Activated CD8-positive, alpha-beta memory T cell treated with anti-CD3 and anti-CD28 coated beads for 1 hour (primary cell): ENCODE results near the gene TTC34.
A peak's percentile ranks its signal among the peaks of the same experiment; 100 is the strongest.

Source experiments
- DNase-seq, 2 donors: peaks; one replicate each; pipeline ENCODE4 v3.0.0-alpha.2; 2020; ENCODE audit warnings: low read depth in 1 of 2; ENCODE audit errors: extremely low read depth in 1 of 2

TTC34 gene

GRCh38 chr1:2595261-2595811 is 206.2 kb downstream of the TTC34 start:
- no peak for DNase-seq

GRCh38 chr1:2594641-2595131 is 206.8 kb downstream of the TTC34 start:
- no peak for DNase-seq

DNA sequence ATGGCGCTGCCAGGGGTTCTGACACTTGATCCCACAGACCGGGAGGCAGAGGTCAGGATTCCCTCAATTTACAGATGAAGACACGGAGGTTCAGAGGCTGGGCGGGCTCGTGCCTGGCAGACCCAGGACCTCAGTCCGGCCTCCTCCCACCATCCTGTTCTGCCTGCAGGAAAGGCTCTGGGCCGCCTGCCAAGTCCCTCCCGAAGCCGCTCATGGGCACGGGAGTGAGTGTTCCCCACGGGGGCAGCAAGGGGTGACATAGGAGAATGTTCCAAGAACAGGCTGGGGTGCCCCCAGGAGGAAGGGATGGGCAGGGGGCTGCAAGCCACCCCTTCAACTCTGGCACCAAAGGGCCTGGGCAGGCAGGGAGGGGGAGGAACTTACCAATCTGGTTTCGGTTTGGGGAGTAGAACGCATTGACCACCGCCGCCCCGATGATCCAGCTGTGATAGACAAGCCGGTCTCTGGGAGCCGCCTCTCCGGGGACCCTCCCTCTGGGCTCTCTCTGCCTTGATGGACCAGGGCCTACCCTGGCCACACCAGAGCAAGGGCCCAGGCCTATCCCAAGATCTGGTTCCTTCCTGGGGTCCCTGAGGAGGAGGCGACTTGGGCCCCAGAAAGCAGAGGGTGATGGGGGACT is 207.4 kb downstream of the TTC34 start:
- DNase-seq = no peak

GRCh38 chr1:2593251-2593878 is 208.1 kb downstream of the TTC34 start:
- no peak for DNase-seq

GRCh38 chr1:2592672-2593071 is 208.8 kb downstream of the TTC34 start:
- no peak for DNase-seq

DNA sequence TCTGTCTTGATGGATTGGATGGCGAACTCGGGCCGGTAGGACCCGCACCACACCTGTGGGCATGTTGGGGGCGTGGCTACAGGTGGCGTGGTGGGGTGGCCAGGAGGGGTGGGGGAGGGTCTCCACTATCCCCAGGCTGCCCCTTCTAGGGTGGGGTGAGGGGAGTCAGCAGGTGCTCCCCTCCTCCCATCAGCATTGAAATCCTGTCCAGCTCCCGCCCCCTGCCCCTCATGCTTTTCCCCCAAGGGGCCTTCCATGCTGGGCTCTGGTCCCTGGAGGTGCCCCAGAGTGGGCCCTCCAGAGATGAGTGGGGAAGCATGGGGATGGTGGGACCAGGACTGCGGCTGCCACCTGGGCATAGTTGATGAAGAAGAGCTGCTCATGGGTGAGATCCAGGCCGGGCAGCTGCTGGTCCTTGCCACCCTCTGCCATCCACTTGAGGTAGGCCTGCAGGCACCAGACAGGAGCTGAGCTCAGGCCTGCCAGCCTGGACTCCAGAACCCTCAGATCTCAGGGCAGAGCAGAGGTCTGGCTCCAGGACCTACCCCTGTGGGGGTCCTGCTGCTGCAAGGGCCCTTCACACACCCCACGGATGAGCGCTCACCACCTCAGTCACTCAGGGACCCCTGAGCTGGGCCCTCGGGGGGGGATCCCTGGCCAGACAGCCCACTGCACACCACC is 209.8 kb downstream of the TTC34 start:
- DNase-seq = no peak

DNA sequence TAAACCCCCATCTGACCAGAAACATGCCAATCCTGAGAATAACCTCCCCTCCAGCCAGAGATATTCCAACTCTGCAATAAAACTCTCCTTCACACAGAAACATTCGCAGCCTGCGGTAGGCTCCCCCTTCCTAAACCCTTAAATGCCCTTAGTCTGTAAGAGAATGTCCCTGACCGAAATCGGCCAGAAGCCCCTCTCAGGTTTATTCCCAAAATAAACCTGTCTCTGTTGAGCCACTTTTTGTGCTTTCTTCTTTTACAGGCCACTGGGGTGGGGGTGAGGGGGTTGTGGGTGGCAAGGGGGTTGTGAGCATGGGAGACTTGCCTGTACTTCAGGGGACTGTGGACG is 210.3 kb downstream of the TTC34 start:
- DNase-seq = no peak

DNA sequence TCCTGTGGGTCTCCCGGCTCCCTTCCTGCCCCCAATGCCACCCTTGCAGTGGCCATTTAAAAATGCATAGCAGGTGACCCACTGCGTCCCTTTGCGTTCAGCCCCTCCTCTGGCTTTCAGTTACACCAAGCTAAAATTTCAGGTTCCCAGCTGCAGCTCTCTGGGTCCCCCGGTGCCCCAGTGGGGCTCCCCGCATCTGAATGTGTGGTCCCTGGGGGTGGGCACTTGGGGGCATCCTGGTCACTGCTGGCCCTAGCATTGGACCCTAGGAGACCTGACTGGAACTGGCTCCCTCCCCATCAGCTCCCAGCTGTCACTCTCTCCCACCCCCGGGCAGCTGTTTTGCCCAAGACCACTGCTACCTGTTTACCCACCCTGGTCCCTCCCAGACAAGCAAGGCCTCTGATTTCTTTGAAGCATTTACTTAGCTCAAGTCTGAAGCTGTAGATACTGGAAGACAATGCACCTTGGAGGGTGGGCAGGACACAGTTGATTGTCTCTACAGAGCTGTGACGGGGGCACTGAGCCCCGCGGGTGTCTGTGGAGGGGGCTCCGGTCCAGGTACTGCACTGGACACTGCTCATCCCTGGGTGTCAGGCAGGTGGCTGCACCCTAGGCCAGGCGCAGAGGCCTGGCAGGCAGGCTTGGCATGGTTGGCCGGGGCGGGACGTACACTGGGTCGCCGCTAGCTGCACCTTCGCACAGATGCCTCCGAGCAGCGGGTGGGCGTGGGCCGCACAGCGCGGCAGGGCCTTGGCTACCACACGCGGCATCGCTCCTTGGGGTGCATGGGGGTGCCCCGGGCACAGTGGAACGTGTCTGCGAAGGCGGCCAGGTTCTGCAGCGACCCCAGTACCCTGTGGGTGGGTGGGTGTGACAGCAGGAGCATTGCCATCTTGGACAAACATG is 211.0 kb downstream of the TTC34 start:
- DNase-seq = no peak

GRCh38 chr1:2589431-2590232 is 211.9 kb downstream of the TTC34 start:
- DNase-seq = no peak

DNA sequence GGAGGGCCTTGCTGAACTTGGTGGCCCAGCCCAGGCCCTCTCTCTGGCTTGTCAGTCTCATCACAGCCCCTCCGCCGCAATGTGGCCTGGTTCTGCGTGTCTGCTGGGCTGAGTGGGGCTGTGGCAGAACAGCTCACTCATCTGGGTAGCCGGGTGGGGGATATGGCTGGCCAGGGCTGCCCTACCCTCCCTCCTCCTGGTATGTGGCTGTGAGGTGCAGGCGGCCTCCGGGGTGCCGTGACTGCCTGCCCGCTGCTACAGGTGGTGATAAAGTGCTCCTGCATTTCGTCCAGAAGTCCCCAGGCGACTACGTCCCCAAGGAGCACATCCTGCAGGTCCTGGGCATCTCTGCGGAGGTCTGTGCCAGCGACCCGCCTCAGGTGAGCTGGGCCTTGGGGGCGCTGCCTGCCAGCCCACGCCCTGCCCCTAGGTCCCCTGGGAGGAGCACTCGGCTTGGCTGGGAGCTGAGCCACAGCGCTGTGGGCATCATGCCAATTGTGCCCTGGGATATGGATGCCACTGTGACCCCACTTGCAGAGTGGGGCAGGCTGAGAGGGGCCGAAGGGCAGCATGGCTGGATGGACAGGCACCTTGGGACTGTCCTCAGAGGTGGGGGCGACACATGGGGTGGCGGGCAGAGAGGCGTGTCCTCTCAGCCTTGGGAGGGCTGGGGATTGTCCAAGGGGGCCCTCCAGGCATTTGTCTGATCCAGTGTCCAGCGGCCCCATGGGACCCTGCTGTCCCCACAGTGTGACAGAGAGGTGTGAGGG is 212.6 kb downstream of the TTC34 start:
- no peak for DNase-seq

- no peak for DNase-seq
These were observed 213.5 kb downstream of the TTC34 start for GRCh38 chr1:2587860-2588571.

DNA sequence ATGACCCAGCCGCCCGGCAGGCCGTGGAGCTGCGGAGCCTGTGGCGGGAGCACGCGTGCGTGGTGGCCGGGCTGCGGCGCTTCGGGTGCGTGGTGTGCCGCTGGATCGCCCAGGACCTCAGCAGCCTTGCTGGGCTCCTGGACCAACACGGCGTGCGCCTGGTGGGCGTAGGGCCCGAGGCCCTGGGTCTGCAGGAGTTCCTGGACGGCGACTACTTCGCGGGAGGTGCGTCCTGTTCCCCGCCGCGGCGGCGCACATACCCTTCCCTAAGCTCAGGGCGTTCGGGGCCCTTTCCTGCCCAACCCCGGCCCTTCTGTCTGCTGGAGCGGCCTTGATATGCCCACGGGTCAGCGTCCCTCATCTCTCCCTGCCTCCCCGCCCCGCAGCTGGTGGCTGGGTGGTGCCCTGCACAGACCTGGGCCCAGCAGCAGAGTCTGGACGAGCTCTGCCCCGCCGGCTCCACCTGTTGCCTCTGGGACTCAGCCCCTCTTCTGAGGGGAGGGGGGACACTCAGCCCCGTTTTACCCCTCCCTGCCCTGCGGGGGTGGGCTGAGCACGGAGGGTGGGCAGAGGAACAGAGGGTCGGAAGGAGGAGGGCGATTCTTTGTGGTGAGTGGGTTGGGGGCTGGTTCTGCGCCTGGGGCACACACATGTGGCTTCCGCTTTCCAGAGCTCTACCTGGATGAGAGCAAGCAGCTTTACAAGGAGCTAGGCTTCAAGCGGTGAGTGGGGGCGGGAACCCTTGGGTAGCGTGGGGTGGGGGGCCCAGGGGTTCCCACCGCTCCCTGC is 214.2 kb downstream of the TTC34 start:
- no peak for DNase-seq

DNA sequence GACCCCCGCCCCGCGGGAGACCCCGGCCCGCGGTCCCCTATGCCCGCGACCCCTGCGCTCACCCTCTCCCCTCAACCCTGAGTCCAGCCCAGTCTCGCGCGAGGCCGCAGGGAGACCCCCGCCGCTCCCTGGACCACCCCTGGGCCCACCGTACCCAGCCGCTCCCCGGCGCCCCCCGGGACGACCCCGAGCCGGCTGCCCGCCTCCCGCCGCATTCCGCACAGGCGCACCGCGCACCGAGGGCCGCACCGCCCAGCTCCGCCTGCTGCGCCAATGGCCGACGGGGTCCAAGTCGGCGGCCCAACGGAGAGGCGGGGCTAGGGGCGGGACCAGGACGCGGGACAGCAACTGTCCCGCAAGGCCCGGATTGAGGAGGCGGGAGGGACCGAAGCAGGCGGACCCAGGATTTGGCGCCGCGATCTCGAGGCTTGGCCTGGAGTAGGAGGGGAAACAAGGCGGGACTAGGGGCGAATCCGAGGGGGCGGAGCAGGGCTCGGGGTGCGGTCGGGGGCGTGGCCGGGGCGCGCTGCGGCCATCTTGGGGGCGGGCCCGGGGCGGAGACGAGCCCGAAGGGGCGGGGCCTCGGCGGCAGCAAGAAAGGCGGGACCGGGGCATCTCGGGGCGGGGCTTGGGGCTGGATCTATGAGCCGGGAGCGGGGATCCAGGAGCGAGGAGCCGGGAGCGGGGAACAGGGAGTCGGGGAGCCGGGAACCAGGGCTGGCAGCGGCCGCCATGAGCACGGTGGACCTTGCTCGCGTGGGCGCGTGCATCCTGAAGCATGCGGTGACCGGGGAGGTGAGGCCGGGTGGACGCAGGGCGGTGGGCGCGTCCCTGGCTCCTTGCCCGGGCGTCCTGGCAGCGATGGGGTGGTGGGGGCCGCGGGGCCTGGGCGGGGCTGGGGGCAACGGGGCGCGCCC is 215.1 kb downstream of the TTC34 start, which contains the start of gene PRXL2B:
PRXL2B (plus strand) TSS at position 624 of the 917 bp plus-strand sequence; CDS start at position 733, 109 bp downstream.
- DNase-seq = peak; percentile 83 to 98
